Left ventricle myocardium superior (tissue), 1 donor: ENCODE measurements around the gene TTC39B. TPM values are rescaled to one million over a fixed set of nuclear protein-coding genes. Genes with fewer than 3 reads are reported as not detected.

Experiments used
- ATAC-seq: fragments of 200-7000 bp; cut with Tn5 transposase; one replicate; pipeline ENCODE4 v1.9.1; 2020; ENCODE audit warnings: mild to moderate bottlenecking, moderate library complexity
- DNase-seq: peaks from one replicate; pipeline ENCODE4 v3.0.0-alpha.2; 2020
- intact Hi-C: fragments of 100-400 bp; cut with micrococcal nuclease; formaldehyde crosslinking; loops from one replicate; pipeline ENCODE4 v1.11.0; 2022
- total RNA-seq: library from RNA; stranded (reverse); fragmentation: NEBNext Ultra II Directional; extraction: Animal tissue kit (Norgen Biotek cat#: 25700); gene quantifications from one replicate; pipeline ENCODE4 v1.2.1, GENCODE V29; 2021
- donor health status: DM: no; HTN: yes; CAD: no; lungs with severe emphysema.

The TTC39B gene
- total RNA-seq, 1 donor from 2014 or later: 1.4 TPM

GRCh38 chr9:15205632-15206420, 101.2 kb downstream of the TTC39B start:
- ATAC-seq: no peak
- intact Hi-C loops: no loop called here

GRCh38 chr9:15203581-15203980, 103.4 kb downstream of the TTC39B start:
- no peak for ATAC-seq
- intact Hi-C loops: no loop called here
- no peak for DNase-seq

More at GRCh38 chr9:15205632-15206420, 101.2 kb downstream of the TTC39B start:
- DNase-seq: no peak

GRCh38 chr9:15200111-15200510, 106.9 kb downstream of the TTC39B start:
- DNase-seq (no peak), ATAC-seq (no peak)
- intact Hi-C loops: no loop called here

- intact Hi-C loops: no loop called here
- ATAC-seq: no peak
- DNase-seq: no peak
Measured at GRCh38 chr9:15192856-15193255, 114.2 kb downstream of the TTC39B start.

GRCh38 chr9:15191378-15191777, 115.6 kb downstream of the TTC39B start:
- ATAC-seq (no peak), DNase-seq (no peak)
- intact Hi-C loops: no loop called here

- no peak for ATAC-seq
- intact Hi-C loops: no loop called here
- DNase-seq: no peak
Measured at GRCh38 chr9:15189481-15189880, 117.5 kb downstream of the TTC39B start.

- intact Hi-C loops: no loop called here
- no peak for ATAC-seq
- no peak for DNase-seq
Measured at GRCh38 chr9:15187589-15187988, 119.4 kb downstream of the TTC39B start.

GRCh38 chr9:15182730-15183129, 124.3 kb downstream of the TTC39B start:
- no peak for ATAC-seq

GRCh38 chr9:15182101-15182551, 124.9 kb downstream of the TTC39B start:
- intact Hi-C loops: no loop called here
- DNase-seq (no peak), ATAC-seq (no peak)

More at GRCh38 chr9:15182730-15183129, 124.3 kb downstream of the TTC39B start:
- DNase-seq: no peak
- intact Hi-C loops: no loop called here

GRCh38 chr9:15180124-15180523, 126.9 kb downstream of the TTC39B start:
- no peak for DNase-seq

GRCh38 chr9:15178631-15179030, 128.4 kb downstream of the TTC39B start:
- DNase-seq (no peak), ATAC-seq (no peak)
- intact Hi-C loops: no loop called here

More at GRCh38 chr9:15180124-15180523, 126.9 kb downstream of the TTC39B start:
- intact Hi-C loops: no loop called here
- no peak for ATAC-seq

GRCh38 chr9:15176836-15177235, 130.2 kb downstream of the TTC39B start:
- ATAC-seq (no peak), DNase-seq (no peak)
- intact Hi-C loops: no loop called here

- no peak for DNase-seq
- intact Hi-C loops: no loop called here
- no peak for ATAC-seq
Measured at GRCh38 chr9:15163931-15164330, 143.1 kb downstream of the TTC39B start.

GRCh38 chr9:15161753-15162152, 145.3 kb downstream of the TTC39B start:
- DNase-seq: no peak
- intact Hi-C loops: no loop called here
- no peak for ATAC-seq

- ATAC-seq (no peak), DNase-seq (no peak)
- intact Hi-C loops: no loop called here
Measured at GRCh38 chr9:15160673-15161072, 146.3 kb downstream of the TTC39B start.

- intact Hi-C loops: no loop called here
- ATAC-seq: no peak
- DNase-seq: no peak
Measured at GRCh38 chr9:15158064-15158463, 149.0 kb downstream of the TTC39B start.

- no peak for ATAC-seq
- no peak for DNase-seq
- intact Hi-C loops: no loop called here
Measured at GRCh38 chr9:15157381-15157780, 149.6 kb downstream of the TTC39B start.

GRCh38 chr9:15156241-15156640, 150.8 kb downstream of the TTC39B start:
- intact Hi-C loops: no loop called here
- DNase-seq: no peak
- ATAC-seq: no peak

GRCh38 chr9:15155826-15156225, 151.2 kb downstream of the TTC39B start:
- DNase-seq (no peak), ATAC-seq (peak; percentile 86)
- intact Hi-C loops: no loop called here

- DNase-seq (no peak), ATAC-seq (peak; percentile 28)
- intact Hi-C loops: no loop called here
Measured at GRCh38 chr9:15155323-15155722, 151.7 kb downstream of the TTC39B start.

- ATAC-seq: peak; percentile 42
- intact Hi-C loops: no loop called here
- no peak for DNase-seq
Measured at GRCh38 chr9:15154677-15155076, 152.3 kb downstream of the TTC39B start.
